HG03064 (cell line): ENCODE results near the gene EGLN3.

Experiments
- ATAC-seq: cut with Tn5 transposase; IDR thresholded peaks from one replicate; pipeline ENCODE4 v1.9.1; 2021; ENCODE audit warnings: low read depth; ENCODE audit not compliant: unreplicated experiment

EGLN3 gene

DNA sequence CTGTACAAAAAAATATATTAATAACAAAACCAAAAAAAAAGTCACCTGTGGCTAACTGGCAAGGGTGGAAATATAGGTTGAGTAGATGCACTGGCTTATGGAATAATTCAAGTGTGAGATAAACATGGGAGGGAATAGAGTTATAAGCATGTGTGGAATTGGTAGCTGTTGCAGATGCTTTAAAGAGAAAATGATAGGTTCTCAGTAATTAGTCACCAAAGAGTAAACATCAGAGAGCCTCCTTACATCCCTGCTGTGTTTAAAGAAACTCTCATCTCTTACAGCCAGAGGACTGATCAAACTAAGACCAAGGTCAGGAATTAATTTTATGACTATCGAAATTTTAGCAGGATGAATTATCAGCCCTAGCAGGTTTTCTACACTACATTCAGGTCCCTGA, 70.5 kb downstream of the EGLN3 start:
- ATAC-seq = no peak

DNA sequence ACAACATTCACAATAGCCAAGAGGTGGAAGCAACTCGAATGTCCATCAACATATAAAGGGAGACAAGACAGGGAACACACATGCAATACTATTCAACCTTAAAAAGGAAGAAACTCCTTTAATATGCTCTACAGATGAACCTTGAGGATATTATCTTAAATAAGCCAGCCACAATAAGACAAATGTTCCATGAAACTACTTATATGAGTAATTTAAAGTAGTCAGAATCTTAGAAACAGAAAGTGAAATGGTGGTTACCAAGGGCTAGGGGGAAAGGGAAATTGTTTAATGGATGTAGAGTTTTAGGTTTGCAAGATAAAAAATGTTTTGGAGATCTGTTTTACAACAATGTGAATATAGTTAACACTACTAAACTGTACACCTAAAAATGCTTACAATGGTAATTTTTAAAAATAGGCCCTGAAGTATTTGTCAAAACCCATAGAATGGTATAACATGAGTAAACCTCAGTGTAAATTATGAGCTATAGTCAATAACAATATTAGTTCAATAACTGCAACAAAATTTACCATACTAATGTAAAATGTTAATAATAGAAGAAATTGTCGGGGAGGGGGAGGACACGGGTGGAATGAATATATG, 71.1 kb downstream of the EGLN3 start:
- no peak for ATAC-seq

DNA sequence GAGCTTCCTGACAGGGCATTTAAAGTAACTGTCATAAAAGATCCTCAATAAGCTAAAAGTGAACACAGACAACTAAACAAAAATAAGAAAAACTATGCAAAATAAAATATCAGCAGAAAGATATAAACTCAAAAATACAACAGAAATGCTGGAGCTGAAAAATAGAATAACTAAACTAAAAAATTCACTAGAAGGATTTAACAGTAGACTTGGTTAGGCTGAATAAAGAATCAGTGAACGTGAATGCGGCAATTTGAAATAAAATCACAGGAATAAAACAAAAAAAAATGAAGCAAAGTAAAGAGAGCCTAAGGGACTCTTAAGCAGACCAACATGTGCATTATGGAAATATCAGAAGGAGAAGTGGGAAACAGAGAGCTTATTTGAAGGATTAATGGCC, 74.6 kb downstream of the EGLN3 start:
- ATAC-seq = no peak
